Measurements from ENCODE around the gene RCOR2. TPM values are rescaled to one million over a fixed set of nuclear protein-coding genes. Genes with fewer than 3 reads are reported as not detected.

Gene RCOR2
- total RNA-seq, 1 experiment from 2014 or later = 77.4 TPM

DNA sequence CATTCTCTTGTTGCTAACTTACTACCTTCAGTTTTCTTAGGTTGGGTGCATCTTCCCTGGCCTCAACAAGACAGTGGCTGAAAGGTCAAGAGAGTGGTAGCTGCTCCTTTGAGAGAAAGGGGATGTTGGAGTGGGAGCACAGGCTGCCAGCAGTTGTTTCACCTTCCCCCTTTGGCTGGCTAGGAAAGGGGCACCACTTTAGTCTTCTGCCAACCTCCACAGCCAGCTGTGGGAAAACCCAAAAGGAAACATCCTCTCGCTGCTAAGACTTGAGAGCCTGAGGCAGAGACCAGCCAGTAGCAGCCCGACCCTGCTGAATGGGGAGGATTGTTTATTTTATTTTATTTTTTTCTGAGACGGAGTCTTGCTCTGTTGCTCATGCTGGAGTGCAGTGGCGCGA is 43.7 kb downstream of the RCOR2 start (continued):
- TF ChIP-seq, protein P1, sequence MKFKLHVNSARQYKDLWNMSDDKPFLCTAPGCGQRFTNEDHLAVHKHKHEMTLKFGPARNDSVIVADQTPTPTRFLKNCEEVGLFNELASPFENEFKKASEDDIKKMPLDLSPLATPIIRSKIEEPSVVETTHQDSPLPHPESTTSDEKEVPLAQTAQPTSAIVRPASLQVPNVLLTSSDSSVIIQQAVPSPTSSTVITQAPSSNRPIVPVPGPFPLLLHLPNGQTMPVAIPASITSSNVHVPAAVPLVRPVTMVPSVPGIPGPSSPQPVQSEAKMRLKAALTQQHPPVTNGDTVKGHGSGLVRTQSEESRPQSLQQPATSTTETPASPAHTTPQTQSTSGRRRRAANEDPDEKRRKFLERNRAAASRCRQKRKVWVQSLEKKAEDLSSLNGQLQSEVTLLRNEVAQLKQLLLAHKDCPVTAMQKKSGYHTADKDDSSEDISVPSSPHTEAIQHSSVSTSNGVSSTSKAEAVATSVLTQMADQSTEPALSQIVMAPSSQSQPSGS (CRISPR knock-in tag; IDR thresholded peaks at IDR 0.05; ENCODE audit: borderline replicate concordance, low read depth) = no peak
- TF ChIP-seq, protein P2, sequence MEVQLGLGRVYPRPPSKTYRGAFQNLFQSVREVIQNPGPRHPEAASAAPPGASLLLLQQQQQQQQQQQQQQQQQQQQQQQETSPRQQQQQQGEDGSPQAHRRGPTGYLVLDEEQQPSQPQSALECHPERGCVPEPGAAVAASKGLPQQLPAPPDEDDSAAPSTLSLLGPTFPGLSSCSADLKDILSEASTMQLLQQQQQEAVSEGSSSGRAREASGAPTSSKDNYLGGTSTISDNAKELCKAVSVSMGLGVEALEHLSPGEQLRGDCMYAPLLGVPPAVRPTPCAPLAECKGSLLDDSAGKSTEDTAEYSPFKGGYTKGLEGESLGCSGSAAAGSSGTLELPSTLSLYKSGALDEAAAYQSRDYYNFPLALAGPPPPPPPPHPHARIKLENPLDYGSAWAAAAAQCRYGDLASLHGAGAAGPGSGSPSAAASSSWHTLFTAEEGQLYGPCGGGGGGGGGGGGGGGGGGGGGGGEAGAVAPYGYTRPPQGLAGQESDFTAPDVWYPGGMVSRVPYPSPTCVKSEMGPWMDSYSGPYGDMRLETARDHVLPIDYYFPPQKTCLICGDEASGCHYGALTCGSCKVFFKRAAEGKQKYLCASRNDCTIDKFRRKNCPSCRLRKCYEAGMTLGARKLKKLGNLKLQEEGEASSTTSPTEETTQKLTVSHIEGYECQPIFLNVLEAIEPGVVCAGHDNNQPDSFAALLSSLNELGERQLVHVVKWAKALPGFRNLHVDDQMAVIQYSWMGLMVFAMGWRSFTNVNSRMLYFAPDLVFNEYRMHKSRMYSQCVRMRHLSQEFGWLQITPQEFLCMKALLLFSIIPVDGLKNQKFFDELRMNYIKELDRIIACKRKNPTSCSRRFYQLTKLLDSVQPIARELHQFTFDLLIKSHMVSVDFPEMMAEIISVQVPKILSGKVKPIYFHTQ (CRISPR knock-in tag; IDR thresholded peaks at IDR 0.05) = no peak
- TF ChIP-seq RORB (CRISPR knock-in tag; IDR thresholded peaks at IDR 0.05) (no peak), RELA (CRISPR knock-in tag; IDR thresholded peaks at IDR 0.05; ENCODE audit: borderline replicate concordance) (no peak), CREM (CRISPR knock-in tag; IDR thresholded peaks at IDR 0.05) (no peak), ZNF317 (CRISPR knock-in tag; IDR thresholded peaks at IDR 0.05; ENCODE audit: borderline replicate concordance, low read depth) (no peak), FOXP1 (CRISPR knock-in tag; IDR thresholded peaks at IDR 0.05; ENCODE audit: borderline replicate concordance) (no peak), SP1 (CRISPR knock-in tag; conservative IDR thresholded peaks at IDR 0.05) (no peak), ZSCAN18 (CRISPR knock-in tag; IDR thresholded peaks at IDR 0.05) (no peak)

- TF ChIP-seq SP1 (CRISPR knock-in tag; conservative IDR thresholded peaks at IDR 0.05) (no peak), OVOL2 (CRISPR knock-in tag; IDR thresholded peaks at IDR 0.05; ENCODE audit: borderline replicate concordance) (no peak), ZNF281 (CRISPR knock-in tag; IDR thresholded peaks at IDR 0.05) (no peak), CREM (CRISPR knock-in tag; IDR thresholded peaks at IDR 0.05) (no peak), ZNF219 (CRISPR knock-in tag; IDR thresholded peaks at IDR 0.05; ENCODE audit: borderline replicate concordance) (no peak), NR1H2 (CRISPR knock-in tag; IDR thresholded peaks at IDR 0.05) (no peak), NR3C1 (CRISPR knock-in tag; conservative IDR thresholded peaks at IDR 0.05; ENCODE audit: low read depth) (no peak), RORB (CRISPR knock-in tag; IDR thresholded peaks at IDR 0.05) (no peak)
- TF ChIP-seq, protein P3, sequence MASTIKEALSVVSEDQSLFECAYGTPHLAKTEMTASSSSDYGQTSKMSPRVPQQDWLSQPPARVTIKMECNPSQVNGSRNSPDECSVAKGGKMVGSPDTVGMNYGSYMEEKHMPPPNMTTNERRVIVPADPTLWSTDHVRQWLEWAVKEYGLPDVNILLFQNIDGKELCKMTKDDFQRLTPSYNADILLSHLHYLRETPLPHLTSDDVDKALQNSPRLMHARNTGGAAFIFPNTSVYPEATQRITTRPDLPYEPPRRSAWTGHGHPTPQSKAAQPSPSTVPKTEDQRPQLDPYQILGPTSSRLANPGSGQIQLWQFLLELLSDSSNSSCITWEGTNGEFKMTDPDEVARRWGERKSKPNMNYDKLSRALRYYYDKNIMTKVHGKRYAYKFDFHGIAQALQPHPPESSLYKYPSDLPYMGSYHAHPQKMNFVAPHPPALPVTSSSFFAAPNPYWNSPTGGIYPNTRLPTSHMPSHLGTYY (CRISPR knock-in tag; IDR thresholded peaks at IDR 0.05) = no peak
- TF ChIP-seq, protein P4, sequence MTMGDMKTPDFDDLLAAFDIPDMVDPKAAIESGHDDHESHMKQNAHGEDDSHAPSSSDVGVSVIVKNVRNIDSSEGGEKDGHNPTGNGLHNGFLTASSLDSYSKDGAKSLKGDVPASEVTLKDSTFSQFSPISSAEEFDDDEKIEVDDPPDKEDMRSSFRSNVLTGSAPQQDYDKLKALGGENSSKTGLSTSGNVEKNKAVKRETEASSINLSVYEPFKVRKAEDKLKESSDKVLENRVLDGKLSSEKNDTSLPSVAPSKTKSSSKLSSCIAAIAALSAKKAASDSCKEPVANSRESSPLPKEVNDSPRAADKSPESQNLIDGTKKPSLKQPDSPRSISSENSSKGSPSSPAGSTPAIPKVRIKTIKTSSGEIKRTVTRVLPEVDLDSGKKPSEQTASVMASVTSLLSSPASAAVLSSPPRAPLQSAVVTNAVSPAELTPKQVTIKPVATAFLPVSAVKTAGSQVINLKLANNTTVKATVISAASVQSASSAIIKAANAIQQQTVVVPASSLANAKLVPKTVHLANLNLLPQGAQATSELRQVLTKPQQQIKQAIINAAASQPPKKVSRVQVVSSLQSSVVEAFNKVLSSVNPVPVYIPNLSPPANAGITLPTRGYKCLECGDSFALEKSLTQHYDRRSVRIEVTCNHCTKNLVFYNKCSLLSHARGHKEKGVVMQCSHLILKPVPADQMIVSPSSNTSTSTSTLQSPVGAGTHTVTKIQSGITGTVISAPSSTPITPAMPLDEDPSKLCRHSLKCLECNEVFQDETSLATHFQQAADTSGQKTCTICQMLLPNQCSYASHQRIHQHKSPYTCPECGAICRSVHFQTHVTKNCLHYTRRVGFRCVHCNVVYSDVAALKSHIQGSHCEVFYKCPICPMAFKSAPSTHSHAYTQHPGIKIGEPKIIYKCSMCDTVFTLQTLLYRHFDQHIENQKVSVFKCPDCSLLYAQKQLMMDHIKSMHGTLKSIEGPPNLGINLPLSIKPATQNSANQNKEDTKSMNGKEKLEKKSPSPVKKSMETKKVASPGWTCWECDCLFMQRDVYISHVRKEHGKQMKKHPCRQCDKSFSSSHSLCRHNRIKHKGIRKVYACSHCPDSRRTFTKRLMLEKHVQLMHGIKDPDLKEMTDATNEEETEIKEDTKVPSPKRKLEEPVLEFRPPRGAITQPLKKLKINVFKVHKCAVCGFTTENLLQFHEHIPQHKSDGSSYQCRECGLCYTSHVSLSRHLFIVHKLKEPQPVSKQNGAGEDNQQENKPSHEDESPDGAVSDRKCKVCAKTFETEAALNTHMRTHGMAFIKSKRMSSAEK (CRISPR knock-in tag; IDR thresholded peaks at IDR 0.05; ENCODE audit: borderline replicate concordance) = no peak
- TF ChIP-seq, protein P5, sequence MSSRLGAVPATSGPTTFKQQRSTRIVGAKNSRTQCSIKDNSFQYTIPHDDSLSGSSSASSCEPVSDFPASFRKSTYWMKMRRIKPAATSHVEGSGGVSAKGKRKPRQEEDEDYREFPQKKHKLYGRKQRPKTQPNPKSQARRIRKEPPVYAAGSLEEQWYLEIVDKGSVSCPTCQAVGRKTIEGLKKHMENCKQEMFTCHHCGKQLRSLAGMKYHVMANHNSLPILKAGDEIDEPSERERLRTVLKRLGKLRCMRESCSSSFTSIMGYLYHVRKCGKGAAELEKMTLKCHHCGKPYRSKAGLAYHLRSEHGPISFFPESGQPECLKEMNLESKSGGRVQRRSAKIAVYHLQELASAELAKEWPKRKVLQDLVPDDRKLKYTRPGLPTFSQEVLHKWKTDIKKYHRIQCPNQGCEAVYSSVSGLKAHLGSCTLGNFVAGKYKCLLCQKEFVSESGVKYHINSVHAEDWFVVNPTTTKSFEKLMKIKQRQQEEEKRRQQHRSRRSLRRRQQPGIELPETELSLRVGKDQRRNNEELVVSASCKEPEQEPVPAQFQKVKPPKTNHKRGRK (CRISPR knock-in tag; IDR thresholded peaks at IDR 0.05; ENCODE audit: borderline replicate concordance) = no peak
- Mint-ChIP-seq H3K27ac (peak overlapping the region; percentile 80; the same call in 1 of the 2 replicates), H3K9me3 (no peaks in the 10 kb centered on the region), H3K27me3 (ENCODE audit: low read depth) (no peaks in the 10 kb centered on the region; the same call in 1 of the 2 replicates), H3K4me3 (no peak overlapping the region), H3K4me1 (peaks cover 51% of the 10 kb centered on the region), H3K36me3 (0 out of 2 replicates have a peak, but pooled peaks cover under 1% of the 10 kb centered on the region)
- CTCF ChIA-PET = interaction anchor here (0.7 to 2.6 kb wide), 8 partner anchors 10 to 128 kb away, joined by 3 to 16 read pairs (median 4); partner anchors contain the start of genes MARK2 and NAA40
- ATAC-seq (no peak), DNase-seq (ENCODE audit: low spot score) (no peak)
- POLR2A ChIA-PET = no interaction called here
Measured at GRCh38 chr11:63872800-63873197, 44.2 kb downstream of the RCOR2 start.
